WTC11 (cell line): ENCODE results near the gene APLN.

Source experiments
- NR2C2 ChIP-seq: sonication (generic); formaldehyde crosslinking; IDR thresholded peaks from 2 replicates; pipeline ENCODE4 v1.8.0; 2022; ENCODE audit warnings: mild to moderate bottlenecking, missing genetic modification reagents
- SMAD3 ChIP-seq: sonication (generic); formaldehyde crosslinking; IDR thresholded peaks from 2 replicates; pipeline ENCODE4 v1.8.0; 2022; ENCODE audit warnings: missing genetic modification reagents, mild to moderate bottlenecking, borderline replicate concordance
- ZNF416 ChIP-seq: fragments of 250-450 bp; sonication (Bioruptor Pico); IDR thresholded peaks from 2 replicates; pipeline ENCODE4 v1.9.0; 2021; ENCODE audit warnings: mild to moderate bottlenecking, inconsistent platforms
- TF ChIP-seq, protein P1 (sequence below): fragments of 200-600 bp; IDR thresholded peaks from 2 replicates; pipeline ENCODE4 v1.8.0; 2022; ENCODE audit warnings: antibody characterized with exemption

DNA sequence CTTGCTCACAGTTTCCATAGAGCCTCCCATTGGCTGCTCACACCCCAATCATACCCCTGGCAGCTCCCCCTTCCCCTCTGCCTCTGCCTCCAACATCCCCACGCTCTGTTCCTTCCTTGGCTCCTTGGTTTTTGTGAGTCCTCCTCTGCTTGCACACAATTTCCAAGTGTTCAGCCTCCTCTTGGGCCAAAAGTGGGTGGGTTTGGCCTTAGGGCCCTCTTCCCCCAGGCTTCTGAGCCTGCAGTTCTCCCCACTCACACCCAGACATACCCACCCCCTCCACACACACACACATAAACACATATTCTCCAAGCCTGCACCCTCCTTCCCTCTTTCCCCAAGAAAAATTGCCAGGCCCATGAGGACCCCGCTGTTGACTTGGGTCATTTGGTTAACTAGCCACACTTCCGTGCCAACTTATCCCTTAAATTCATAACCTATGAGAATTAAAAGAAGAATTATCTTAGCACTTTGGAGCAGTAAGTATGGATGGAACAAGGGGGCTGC, 4.5 kb downstream of the APLN start:
- TF ChIP-seq, protein P1, sequence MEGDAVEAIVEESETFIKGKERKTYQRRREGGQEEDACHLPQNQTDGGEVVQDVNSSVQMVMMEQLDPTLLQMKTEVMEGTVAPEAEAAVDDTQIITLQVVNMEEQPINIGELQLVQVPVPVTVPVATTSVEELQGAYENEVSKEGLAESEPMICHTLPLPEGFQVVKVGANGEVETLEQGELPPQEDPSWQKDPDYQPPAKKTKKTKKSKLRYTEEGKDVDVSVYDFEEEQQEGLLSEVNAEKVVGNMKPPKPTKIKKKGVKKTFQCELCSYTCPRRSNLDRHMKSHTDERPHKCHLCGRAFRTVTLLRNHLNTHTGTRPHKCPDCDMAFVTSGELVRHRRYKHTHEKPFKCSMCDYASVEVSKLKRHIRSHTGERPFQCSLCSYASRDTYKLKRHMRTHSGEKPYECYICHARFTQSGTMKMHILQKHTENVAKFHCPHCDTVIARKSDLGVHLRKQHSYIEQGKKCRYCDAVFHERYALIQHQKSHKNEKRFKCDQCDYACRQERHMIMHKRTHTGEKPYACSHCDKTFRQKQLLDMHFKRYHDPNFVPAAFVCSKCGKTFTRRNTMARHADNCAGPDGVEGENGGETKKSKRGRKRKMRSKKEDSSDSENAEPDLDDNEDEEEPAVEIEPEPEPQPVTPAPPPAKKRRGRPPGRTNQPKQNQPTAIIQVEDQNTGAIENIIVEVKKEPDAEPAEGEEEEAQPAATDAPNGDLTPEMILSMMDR, result no peak
- no peak for TF ChIP-seq SMAD3
- TF ChIP-seq NR2C2 (CRISPR knock-in tag), result no peak
- no peak for TF ChIP-seq ZNF416 (CRISPR knock-in tag)
